Sigmoid colon (tissue), 3 donors: ENCODE measurements around the gene IARS1.

ENCODE experiments used
- POLR2A ChIP-seq, 2 donors: fragments of 450-650 bp; IDR thresholded peaks; one replicate each; pipeline ENCODE4 v1.6.1; 2016; ENCODE audit warnings: antibody characterized with exemption in 2 of 2, mild to moderate bottlenecking in 2 of 2, moderate library complexity in 2 of 2
- TF ChIP-seq, protein P1 (sequence below), 4 experiments: fragments of 450-650 bp in 3 of 4; fragments of 200-600 bp in 1 of 4; IDR thresholded peaks; one replicate each; pipeline ENCODE4 v1.5.1; 2016 to 2019; ENCODE audit warnings: antibody characterized with exemption in 4 of 4, mild to moderate bottlenecking in 3 of 4, moderate library complexity in 2 of 4

DNA sequence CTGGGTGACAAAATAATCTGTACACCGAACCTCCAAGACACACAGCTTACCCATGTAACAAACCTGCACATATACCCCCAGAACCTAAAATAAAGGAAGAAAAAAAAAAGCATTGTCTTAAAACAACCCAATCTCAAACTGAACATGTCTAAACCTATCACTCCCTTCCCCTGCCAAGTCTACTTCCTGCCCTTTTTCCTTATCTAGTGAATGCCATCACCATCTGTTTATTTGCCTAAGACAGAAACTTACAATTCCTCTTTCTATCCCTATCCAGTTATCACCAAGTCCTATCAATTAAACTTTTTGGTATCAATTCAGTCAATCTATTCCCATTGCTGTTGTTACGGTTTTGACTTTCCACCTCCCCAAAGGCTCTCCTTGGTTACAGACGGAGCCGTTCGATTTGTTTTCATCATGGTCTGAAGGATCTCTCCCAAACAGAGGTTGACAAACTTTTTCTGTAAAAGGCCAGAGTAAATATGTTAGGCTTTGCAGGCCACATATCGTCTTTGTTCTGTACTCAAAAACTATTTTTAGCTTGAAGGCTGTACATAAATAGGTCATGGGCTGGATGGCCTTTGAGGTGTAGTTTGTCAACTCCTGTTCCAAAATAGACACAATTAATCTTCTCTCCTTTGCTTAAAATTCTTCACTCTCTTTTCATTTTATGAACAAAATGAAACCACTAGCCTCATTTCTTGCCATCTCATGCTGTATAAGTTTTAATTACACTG is 19.6 kb upstream of the IARS1 start:
- TF ChIP-seq, protein P1, sequence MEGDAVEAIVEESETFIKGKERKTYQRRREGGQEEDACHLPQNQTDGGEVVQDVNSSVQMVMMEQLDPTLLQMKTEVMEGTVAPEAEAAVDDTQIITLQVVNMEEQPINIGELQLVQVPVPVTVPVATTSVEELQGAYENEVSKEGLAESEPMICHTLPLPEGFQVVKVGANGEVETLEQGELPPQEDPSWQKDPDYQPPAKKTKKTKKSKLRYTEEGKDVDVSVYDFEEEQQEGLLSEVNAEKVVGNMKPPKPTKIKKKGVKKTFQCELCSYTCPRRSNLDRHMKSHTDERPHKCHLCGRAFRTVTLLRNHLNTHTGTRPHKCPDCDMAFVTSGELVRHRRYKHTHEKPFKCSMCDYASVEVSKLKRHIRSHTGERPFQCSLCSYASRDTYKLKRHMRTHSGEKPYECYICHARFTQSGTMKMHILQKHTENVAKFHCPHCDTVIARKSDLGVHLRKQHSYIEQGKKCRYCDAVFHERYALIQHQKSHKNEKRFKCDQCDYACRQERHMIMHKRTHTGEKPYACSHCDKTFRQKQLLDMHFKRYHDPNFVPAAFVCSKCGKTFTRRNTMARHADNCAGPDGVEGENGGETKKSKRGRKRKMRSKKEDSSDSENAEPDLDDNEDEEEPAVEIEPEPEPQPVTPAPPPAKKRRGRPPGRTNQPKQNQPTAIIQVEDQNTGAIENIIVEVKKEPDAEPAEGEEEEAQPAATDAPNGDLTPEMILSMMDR (IDR thresholded peaks at IDR 0.05) = no peak
- no peak for TF ChIP-seq POLR2A (IDR thresholded peaks at IDR 0.05)
